HG03139 (cell line): ENCODE measurements around the gene ZSCAN5C.
"Not testable (repeated sequence)": the region's sequence is repeated elsewhere in the genome, so short reads cannot be mapped to it uniquely, and the experiment has no call there.

Experiments used
- ATAC-seq: cut with Tn5 transposase; IDR thresholded peaks from one replicate; pipeline ENCODE4 v1.9.1; 2021; ENCODE audit not compliant: unreplicated experiment

The ZSCAN5C gene

GRCh38 chr19:56201973-56202372, at the start of gene ZSCAN5C:
ZSCAN5C (plus strand) TSS chr19:56202273; CDS start chr19:56205914, 3,641 bp downstream.
- no peak for ATAC-seq

- ATAC-seq = no peak
These were observed 49.4 kb upstream of the ZSCAN5C start for GRCh38 chr19:56152644-56153043.

- no peak for ATAC-seq
These were observed 48.6 kb upstream of the ZSCAN5C start for GRCh38 chr19:56153507-56153906.

- no peak for ATAC-seq
These were observed 46.9 kb upstream of the ZSCAN5C start for GRCh38 chr19:56155124-56155687.

GRCh38 chr19:56156768-56157167, 45.3 kb upstream of the ZSCAN5C start:
- ATAC-seq = no peak

GRCh38 chr19:56158170-56158757, 43.8 kb upstream of the ZSCAN5C start:
- no peak for ATAC-seq

- ATAC-seq = no peak
These were observed 43.0 kb upstream of the ZSCAN5C start for GRCh38 chr19:56159009-56159559.

- no peak for ATAC-seq
These were observed 42.3 kb upstream of the ZSCAN5C start for GRCh38 chr19:56159622-56160271.

GRCh38 chr19:56161534-56161933, 40.5 kb upstream of the ZSCAN5C start:
- no peak for ATAC-seq

GRCh38 chr19:56162258-56162657, 39.8 kb upstream of the ZSCAN5C start:
- no peak for ATAC-seq

GRCh38 chr19:56163097-56163496, 39.0 kb upstream of the ZSCAN5C start:
- ATAC-seq = no peak

- ATAC-seq = no peak
These were observed 35.0 kb upstream of the ZSCAN5C start for GRCh38 chr19:56167064-56167578.

- ATAC-seq = no peak
These were observed 31.8 kb upstream of the ZSCAN5C start for GRCh38 chr19:56170261-56170660.

GRCh38 chr19:56174086-56174485, 28.0 kb upstream of the ZSCAN5C start:
- no peak for ATAC-seq

- ATAC-seq = no peak
These were observed 27.5 kb upstream of the ZSCAN5C start for GRCh38 chr19:56174550-56174949.

GRCh38 chr19:56175861-56176307, 26.2 kb upstream of the ZSCAN5C start, which contains the start of gene GALP:
GALP (plus strand) TSS chr19:56176008; CDS start chr19:56177109, 1,101 bp downstream.
- not testable (repeated sequence) for ATAC-seq

GRCh38 chr19:56176310-56176709, 25.8 kb upstream of the ZSCAN5C start:
- ATAC-seq = not testable (repeated sequence)

- ATAC-seq = no peak
These were observed 25.2 kb upstream of the ZSCAN5C start for GRCh38 chr19:56176881-56177280.

- no peak for ATAC-seq
These were observed 24.4 kb upstream of the ZSCAN5C start for GRCh38 chr19:56177564-56178243.

GRCh38 chr19:56189785-56190184, 12.3 kb upstream of the ZSCAN5C start:
- ATAC-seq = no peak

- ATAC-seq = no peak
These were observed 11.0 kb upstream of the ZSCAN5C start for GRCh38 chr19:56191115-56191514.
